ENCODE data around the gene WNT10A.

Gene WNT10A

GRCh38 chr2:218859556-218859987 lies 21.1 kb upstream of the WNT10A start, which contains the start of gene WNT6:
WNT6 (plus strand) TSS chr2:218859805; CDS start chr2:218860038, 233 bp downstream.
- peaks cover 21% of the 10 kb centered on the region; the same call in 1 of the 2 replicates for H3K27me3 ChIP-seq (ENCODE audit: insufficient read depth, low read length)
- H3K4me1 ChIP-seq (ENCODE audit: insufficient read depth, low read length, severe bottlenecking), result no peaks in the 10 kb centered on the region
- no peaks in the 10 kb centered on the region for H3K79me2 ChIP-seq (ENCODE audit: insufficient read depth, low read length)
- H2AFZ ChIP-seq (ENCODE audit: low read length), result no peak within 1 kb of the TSS
- no peak within 1 kb of the TSS for H3K27ac ChIP-seq (ENCODE audit: low read depth, low read length, poor library complexity, severe bottlenecking)
- no peaks in the 10 kb centered on the region for H4K20me1 ChIP-seq (ENCODE audit: insufficient read depth, low read length)
- H3K9me2 ChIP-seq (ENCODE audit: low read depth, low read length), result no peaks in the 10 kb centered on the region
- no peaks in the 10 kb centered on the region for H3K36me3 ChIP-seq (ENCODE audit: insufficient read depth, low read length)
- no peaks in the 10 kb centered on the region for H3K9me3 ChIP-seq (ENCODE audit: low read length)
- H3F3A ChIP-seq (ENCODE audit: insufficient read depth, low read length), result no peaks in the 10 kb centered on the region
- H3K9ac ChIP-seq (ENCODE audit: low read length), result no peak within 1 kb of the TSS
- H3K4me2 ChIP-seq (ENCODE audit: low read length), result no peak within 1 kb of the TSS
- no peak within 1 kb of the TSS for H3K4me3 ChIP-seq (ENCODE audit: low read depth, low read length, poor library complexity, severe bottlenecking)
- TF ChIP-seq, protein P1, sequence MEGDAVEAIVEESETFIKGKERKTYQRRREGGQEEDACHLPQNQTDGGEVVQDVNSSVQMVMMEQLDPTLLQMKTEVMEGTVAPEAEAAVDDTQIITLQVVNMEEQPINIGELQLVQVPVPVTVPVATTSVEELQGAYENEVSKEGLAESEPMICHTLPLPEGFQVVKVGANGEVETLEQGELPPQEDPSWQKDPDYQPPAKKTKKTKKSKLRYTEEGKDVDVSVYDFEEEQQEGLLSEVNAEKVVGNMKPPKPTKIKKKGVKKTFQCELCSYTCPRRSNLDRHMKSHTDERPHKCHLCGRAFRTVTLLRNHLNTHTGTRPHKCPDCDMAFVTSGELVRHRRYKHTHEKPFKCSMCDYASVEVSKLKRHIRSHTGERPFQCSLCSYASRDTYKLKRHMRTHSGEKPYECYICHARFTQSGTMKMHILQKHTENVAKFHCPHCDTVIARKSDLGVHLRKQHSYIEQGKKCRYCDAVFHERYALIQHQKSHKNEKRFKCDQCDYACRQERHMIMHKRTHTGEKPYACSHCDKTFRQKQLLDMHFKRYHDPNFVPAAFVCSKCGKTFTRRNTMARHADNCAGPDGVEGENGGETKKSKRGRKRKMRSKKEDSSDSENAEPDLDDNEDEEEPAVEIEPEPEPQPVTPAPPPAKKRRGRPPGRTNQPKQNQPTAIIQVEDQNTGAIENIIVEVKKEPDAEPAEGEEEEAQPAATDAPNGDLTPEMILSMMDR (IDR thresholded peaks at IDR 0.05; ENCODE audit: low read length), result no peak
- no peak for TF ChIP-seq EZH2 (IDR thresholded peaks at IDR 0.05; ENCODE audit: borderline replicate concordance, low read length)

DNA sequence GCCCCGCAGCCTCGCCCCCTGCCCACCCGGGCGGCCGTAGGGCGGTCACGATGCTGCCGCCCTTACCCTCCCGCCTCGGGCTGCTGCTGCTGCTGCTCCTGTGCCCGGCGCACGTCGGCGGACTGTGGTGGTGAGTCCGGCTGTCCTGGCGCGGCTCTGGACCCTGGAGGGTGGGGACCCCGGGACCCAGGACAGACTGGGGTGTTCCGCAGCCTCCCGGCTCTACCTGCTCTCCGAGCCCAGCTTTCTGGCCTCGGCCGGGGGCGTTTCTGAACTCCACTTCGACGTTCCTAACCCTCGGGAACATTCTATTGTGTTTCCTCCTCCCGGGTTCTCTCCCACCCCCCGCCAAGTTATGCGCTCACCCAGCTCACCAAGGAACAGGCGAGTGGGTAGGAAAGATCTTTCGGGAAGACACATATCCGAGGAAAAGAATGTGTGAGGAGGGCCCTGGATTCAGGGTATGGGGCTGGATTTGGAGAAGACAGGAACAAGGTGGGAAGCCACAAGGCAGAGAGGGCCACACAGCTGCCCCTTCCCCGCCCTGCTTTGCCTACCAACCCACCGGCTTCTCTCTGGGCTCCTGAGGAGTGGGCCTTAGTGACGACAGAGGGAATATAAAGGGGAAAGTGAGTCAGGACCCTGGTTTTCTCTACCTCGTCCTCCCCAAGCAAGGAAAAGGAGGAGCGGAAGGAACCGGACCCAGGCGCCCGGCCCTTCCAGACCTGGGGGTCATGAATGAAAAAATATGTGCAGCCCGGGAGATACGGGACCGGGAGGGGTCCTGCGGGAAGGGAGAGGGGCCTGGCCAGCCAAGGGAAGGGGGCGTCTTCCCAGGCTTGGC lies 20.4 kb upstream of the WNT10A start:
- Histone ChIP-seq H3K9me3 (ENCODE audit: low read length) (no peaks in the 10 kb centered on the region), H2AFZ (ENCODE audit: low read length) (no peak overlapping the region), H3K9me2 (ENCODE audit: low read depth, low read length) (no peaks in the 10 kb centered on the region), H3K4me1 (ENCODE audit: insufficient read depth, low read length, severe bottlenecking) (no peaks in the 10 kb centered on the region), H3K4me3 (ENCODE audit: low read depth, low read length, poor library complexity, severe bottlenecking) (no peak overlapping the region), H3K4me2 (ENCODE audit: low read length) (no peak overlapping the region), H4K20me1 (ENCODE audit: insufficient read depth, low read length) (no peaks in the 10 kb centered on the region), H3F3A (ENCODE audit: insufficient read depth, low read length) (no peaks in the 10 kb centered on the region), H3K79me2 (ENCODE audit: insufficient read depth, low read length) (no peaks in the 10 kb centered on the region), H3K9ac (ENCODE audit: low read length) (no peak overlapping the region), H3K27ac (ENCODE audit: low read depth, low read length, poor library complexity, severe bottlenecking) (no peak overlapping the region), H3K36me3 (ENCODE audit: insufficient read depth, low read length) (no peaks in the 10 kb centered on the region), H3K27me3 (ENCODE audit: insufficient read depth, low read length) (peaks cover 18% of the 10 kb centered on the region; the same call in 1 of the 2 replicates)
- no peak for TF ChIP-seq EZH2 (IDR thresholded peaks at IDR 0.05; ENCODE audit: borderline replicate concordance, low read length)
- TF ChIP-seq, protein P1 (IDR thresholded peaks at IDR 0.05; ENCODE audit: low read length), result no peak

- Histone ChIP-seq H3K4me3 (ENCODE audit: low read depth, low read length, poor library complexity, severe bottlenecking) (no peak overlapping the region), H4K20me1 (ENCODE audit: insufficient read depth, low read length) (no peaks in the 10 kb centered on the region), H3K36me3 (ENCODE audit: insufficient read depth, low read length) (no peaks in the 10 kb centered on the region), H3K4me1 (ENCODE audit: insufficient read depth, low read length, severe bottlenecking) (no peaks in the 10 kb centered on the region), H3K9me2 (ENCODE audit: low read depth, low read length) (no peaks in the 10 kb centered on the region), H3K9ac (ENCODE audit: low read length) (no peak overlapping the region), H3K4me2 (ENCODE audit: low read length) (no peak overlapping the region), H3F3A (ENCODE audit: insufficient read depth, low read length) (no peaks in the 10 kb centered on the region), H3K27me3 (ENCODE audit: insufficient read depth, low read length) (peaks cover 13% of the 10 kb centered on the region; the same call in 1 of the 2 replicates), H3K79me2 (ENCODE audit: insufficient read depth, low read length) (no peaks in the 10 kb centered on the region), H2AFZ (ENCODE audit: low read length) (no peak overlapping the region), H3K27ac (ENCODE audit: low read depth, low read length, poor library complexity, severe bottlenecking) (no peak overlapping the region), H3K9me3 (ENCODE audit: low read length) (no peaks in the 10 kb centered on the region)
- TF ChIP-seq, protein P1 (IDR thresholded peaks at IDR 0.05; ENCODE audit: low read length), result no peak
- no peak for TF ChIP-seq EZH2 (IDR thresholded peaks at IDR 0.05; ENCODE audit: borderline replicate concordance, low read length)
These were observed 19.7 kb upstream of the WNT10A start for GRCh38 chr2:218860950-218861381.
